ENCODE measurements around the gene EXPH5. TPM values are rescaled to one million over a fixed set of nuclear protein-coding genes. Genes with fewer than 3 reads are reported as not detected.

Gene EXPH5
- total and polyA plus RNA-seq, 2 of the 8 experiments (the other 6 are each of a cell fraction or from before 2014, with no cell fraction given), result 1.1 to 11.5 TPM

DNA sequence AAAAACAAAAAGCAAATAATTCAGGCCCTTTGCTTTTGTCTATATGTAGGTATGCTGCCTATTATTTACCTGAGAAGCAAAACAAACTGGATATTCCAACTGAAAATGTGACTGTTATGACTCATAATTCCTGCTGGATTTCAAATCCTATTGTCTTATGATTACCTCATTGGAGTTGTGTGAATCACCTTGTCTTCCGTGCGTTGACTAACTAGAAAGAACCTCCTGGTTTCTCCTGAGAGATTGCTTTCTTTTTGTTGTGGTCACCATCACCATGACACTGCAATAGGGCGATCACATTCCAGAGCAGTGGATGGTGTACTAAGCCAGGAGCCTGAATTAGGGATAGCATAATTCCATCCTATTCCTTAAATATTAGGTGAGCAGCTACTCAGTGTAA lies 23.0 kb upstream of the EXPH5 start (continued):
- no peak for TF ChIP-seq TAF7 (optimal IDR thresholded peaks at IDR 0.05; ENCODE audit: borderline replicate concordance, low read depth, low read length)
